Spleen (tissue), 11 donors: Measurements from ENCODE around the gene HLA-DRA. TPM values are rescaled to one million over a fixed set of nuclear protein-coding genes. Genes with fewer than 3 reads are reported as not detected.
"Not testable (repeated sequence)": the region's sequence is repeated elsewhere in the genome, so short reads cannot be mapped to it uniquely, and the experiment has no call there.

ENCODE experiments used
- DNase-seq: peaks from one replicate; pipeline ENCODE4 v3.0.0-alpha.2; 2020
- H3K27ac ChIP-seq, 8 donors: fragments of 200-600 bp; sonication (generic) in 7 of 8; 1 replicate in 4 of 8; 2 replicates in 4 of 8; pipeline versions ENCODE4 v1.5.0 to v1.8.0; 2016 to 2021; ENCODE audit warnings: inconsistent platforms in 4 of 8, mild to moderate bottlenecking in 4 of 8, moderate library complexity in 1 of 8
- H3K27me3 ChIP-seq, 7 donors: fragments of 200-600 bp; sonication (generic) in 6 of 7; replicated peaks in 1 of 7; 1 replicate in 4 of 7; 2 replicates in 3 of 7; pipeline versions ENCODE4 v1.5.0 to v1.8.0; 2016 to 2021; ENCODE audit warnings: inconsistent platforms in 3 of 7, mild to moderate bottlenecking in 1 of 7
- H3K36me3 ChIP-seq, 6 donors: fragments of 200-600 bp; sonication (generic) in 5 of 6; 1 replicate in 4 of 6; 2 replicates in 2 of 6; pipeline versions ENCODE4 v1.5.0 to v1.8.0; 2016 to 2021; ENCODE audit warnings: inconsistent platforms in 2 of 6
- H3K4me1 ChIP-seq, 6 donors: fragments of 200-600 bp; sonication (generic) in 5 of 6; 1 replicate in 3 of 6; 2 replicates in 3 of 6; pipeline versions ENCODE4 v1.5.0 to v1.8.0; 2016 to 2021; ENCODE audit warnings: inconsistent platforms in 3 of 6
- H3K4me3 ChIP-seq, 8 donors: fragments of 200-600 bp; sonication (generic) in 7 of 8; 1 replicate in 4 of 8; 2 replicates in 4 of 8; pipeline versions ENCODE4 v1.5.0 to v1.8.0; 2016 to 2021; ENCODE audit warnings: inconsistent platforms in 4 of 8, mild to moderate bottlenecking in 4 of 8, moderate library complexity in 2 of 8
- H3K9me3 ChIP-seq, 8 donors: fragments of 200-600 bp; sonication (generic) in 7 of 8; 1 replicate in 4 of 8; 2 replicates in 4 of 8; pipeline versions ENCODE4 v1.5.0 to v1.8.0; 2016 to 2021; ENCODE audit warnings: inconsistent platforms in 4 of 8
- CTCF ChIP-seq, 11 experiments: fragments of 200-600 bp in 7 of 11; fragments of 450-650 bp in 4 of 11; sonication (generic) in 4 of 11; IDR thresholded peaks in 8 of 11; conservative IDR thresholded peaks in 3 of 11; 1 replicate in 7 of 11; 2 replicates in 4 of 11; pipeline versions ENCODE4 v1.4.0 to v1.8.0; 2016 to 2021; ENCODE audit warnings: antibody characterized with exemption in 11 of 11, inconsistent platforms in 4 of 11, mild to moderate bottlenecking in 1 of 11
- POLR2A ChIP-seq, 3 donors: fragments of 450-650 bp; IDR thresholded peaks; one replicate each; pipeline ENCODE4 v1.5.1; 2017; ENCODE audit warnings: antibody characterized with exemption in 3 of 3, mild to moderate bottlenecking in 1 of 3
- POLR2AphosphoS5 ChIP-seq, 3 donors: sonication (generic); formaldehyde crosslinking; IDR thresholded peaks; one replicate each; pipeline ENCODE4 v1.5.1; 2017; ENCODE audit warnings: antibody characterized with exemption in 3 of 3
- WGBS, 5 donors: extraction: QIAGEN DNeasy Blood & Tissue Kit in 3 of 5; methylation state at CpG; one replicate each; pipeline versions ENCODE4 v1.1.5 to v1.1.7; 2013 to 2018; 5-methylcytosine and 5-hydroxymethylcytosine counted together
- intact Hi-C: fragments of 100-400 bp; cut with DNase I; formaldehyde crosslinking; loops from one replicate; pipeline ENCODE4 v1.15.0; 2023; ENCODE audit warnings: low total_unique reads
- polyA plus RNA-seq, 3 donors: library from polyadenylated mRNA; stranded (reverse); fragments of 200-250 nt; gene quantifications; one replicate each; pipeline ENCODE4 v1.2.1, GENCODE V29; 2013
- total RNA-seq, 7 donors: library from RNA; depleted of rRNA in 3 of 7; stranded (reverse); fragments of >200 nt in 3 of 7; fragmentation: NEBNext Ultra II Directional in 4 of 7; extraction: Animal tissue kit (Norgen Biotek cat#: 25700) in 4 of 7; gene quantifications; one replicate each; pipeline versions ENCODE4 v1.1.0 to v1.2.1, GENCODE V29; 2016 to 2021
- donor health status: healthy with polysubstance abuse.
- donor health status: DM: no; HTN: no; CAD: no; lungs with moderate emphysema.
- donor health status: DM: no; HTN: no; CAD: no.
- donor health status: Bipolar disorder and iron deficiency.
- donor health status: healthy.
- donor health status: DM: no; HTN: no; CAD: no.
- donor health status: DM: yes; HTN: yes; CAD: no.

The HLA-DRA gene
- total and polyA plus RNA-seq, 10 donors, result 1,127 to 2,800 (median 1,740) TPM

- no peak for TF ChIP-seq POLR2A (IDR thresholded peaks at IDR 0.05)
- TF ChIP-seq POLR2AphosphoS5 (IDR thresholded peaks at IDR 0.05), result no peak
- no peak for TF ChIP-seq CTCF (IDR thresholded peaks at IDR 0.05 in 8 of 11, conservative IDR thresholded peaks at IDR 0.05 in 3 of 11)
- Histone ChIP-seq H3K36me3 (no peaks in the 10 kb centered on the region), H3K27me3 (peaks cover 0 to 29% (median 0%) of the 10 kb centered on the region in 7 donors), H3K4me1 (peaks cover 0 to 13% (median 0%) of the 10 kb centered on the region in 6 donors), H3K4me3 (no peak overlapping the region), H3K27ac (no peak overlapping the region), H3K9me3 (peaks cover 0 to 11% (median 8%) of the 10 kb centered on the region in 8 donors)
- 77 to 86% (median 82%) methylated on average over 5 of the region's 5 CpGs for whole genome bisulfite sequencing, 5 donors
- DNase-seq, result no peak
- intact Hi-C loops, result no loop called here
These were observed 21.8 kb downstream of the HLA-DRA start for GRCh38 chr6:32461493-32461892.

GRCh38 chr6:32462609-32463008, 22.9 kb downstream of the HLA-DRA start:
- WGBS, 5 donors, result 31 to 63% (median 40%) methylated on average over 3 of the region's 3 CpGs

GRCh38 chr6:32467743-32468503, 28.2 kb downstream of the HLA-DRA start:
- H3K4me1 ChIP-seq, DNase-seq, intact Hi-C loops, H3K27ac ChIP-seq, H3K27me3 ChIP-seq, H3K36me3 ChIP-seq, H3K4me3 ChIP-seq: not testable (repeated sequence)
- WGBS, 5 donors, result 33 to 73% (median 61%) methylated on average over 3 to 5 of the region's 5 CpGs
- H3K9me3 ChIP-seq, result peaks cover 0 to 19% (median 9%) of the 10 kb centered on the region in 8 donors

More at GRCh38 chr6:32462609-32463008, 22.9 kb downstream of the HLA-DRA start:
- intact Hi-C loops, result no loop called here
- peaks cover 0 to 16% (median 9%) of the 10 kb centered on the region in 8 donors for H3K9me3 ChIP-seq
- no peaks in the 10 kb centered on the region for H3K36me3 ChIP-seq
- TF ChIP-seq CTCF (IDR thresholded peaks at IDR 0.05 in 8 of 11, conservative IDR thresholded peaks at IDR 0.05 in 3 of 11), result no peak
- TF ChIP-seq POLR2A (IDR thresholded peaks at IDR 0.05), result no peak
- TF ChIP-seq POLR2AphosphoS5 (IDR thresholded peaks at IDR 0.05), result no peak
- H3K27ac ChIP-seq, result no peak overlapping the region
- peaks cover 0 to 29% (median 0%) of the 10 kb centered on the region in 7 donors for H3K27me3 ChIP-seq
- no peak overlapping the region for H3K4me3 ChIP-seq
- peaks cover 0 to 13% (median 0%) of the 10 kb centered on the region in 6 donors for H3K4me1 ChIP-seq
- no peak for DNase-seq

GRCh38 chr6:32472781-32473375, 33.2 kb downstream of the HLA-DRA start:
- Histone ChIP-seq H3K36me3 (no peaks in the 10 kb centered on the region), H3K4me1 (peaks cover 0 to 12% (median 0%) of the 10 kb centered on the region in 6 donors), H3K9me3 (peaks cover 0 to 7% (median 0%) of the 10 kb centered on the region in 8 donors), H3K27ac (peak overlapping the region; percentile 36 to 91 (median 76)), H3K27me3 (no peaks in the 10 kb centered on the region), H3K4me3 (peak overlapping the region in 1 of 8 donors; percentile 44)
- 42 to 62% (median 59%) methylated on average over 5 of the region's 5 CpGs for WGBS, 5 donors
- DNase-seq, result no peak
- TF ChIP-seq CTCF (IDR thresholded peaks at IDR 0.05 in 8 of 11, conservative IDR thresholded peaks at IDR 0.05 in 3 of 11) (no peak), POLR2A (IDR thresholded peaks at IDR 0.05) (no peak), POLR2AphosphoS5 (IDR thresholded peaks at IDR 0.05) (no peak)
- intact Hi-C loops, result no loop called here
